NCI-H2081 treated with DMSO at 0.1 percent for 48 hours (cell line): ENCODE data around the gene ARRDC2.

Experiments
- DNase-seq: peaks from one replicate; lab custom pipeline; 2025; lab: John Stamatoyannopoulos, UW

The ARRDC2 gene

GRCh38 chr19:18058208-18059009 lies 50.4 kb downstream of the ARRDC2 start:
- peak; percentile 14 for DNase-seq

- DNase-seq = no peak
These were observed 51.3 kb downstream of the ARRDC2 start for GRCh38 chr19:18059297-18059696.

- DNase-seq = no peak
These were observed 51.9 kb downstream of the ARRDC2 start for GRCh38 chr19:18059902-18060301.

GRCh38 chr19:18060472-18060871 lies 52.5 kb downstream of the ARRDC2 start:
- DNase-seq = no peak

- DNase-seq = no peak
These were observed 54.1 kb downstream of the ARRDC2 start for GRCh38 chr19:18062028-18062427.

- DNase-seq = no peak
These were observed 55.5 kb downstream of the ARRDC2 start for GRCh38 chr19:18063463-18063862.
